Testis (tissue), 2 donors: ENCODE results near the gene ITPR2.

Source experiments
- CTCF ChIP-seq, 3 experiments: fragments of 450-650 bp in 2 of 3; fragments of 200-600 bp in 1 of 3; sonication (generic) in 1 of 3; IDR thresholded peaks; one replicate each; pipeline ENCODE4 v1.5.1; 2016 to 2019; ENCODE audit warnings: antibody characterized with exemption in 3 of 3, mild to moderate bottlenecking in 2 of 3, moderate library complexity in 1 of 3
- POLR2A ChIP-seq: fragments of 450-650 bp; IDR thresholded peaks from one replicate; pipeline ENCODE4 v1.6.1; 2017; ENCODE audit warnings: antibody characterized with exemption, mild to moderate bottlenecking, moderate library complexity

GRCh38 chr12:26564391-26564790 lies 268.6 kb downstream of the ITPR2 start:
- TF ChIP-seq POLR2A: no peak
- TF ChIP-seq CTCF (IDR thresholded peaks at IDR 0.05): no peak
